ENCODE measurements around the gene ERBB4.

The ERBB4 gene

DNA sequence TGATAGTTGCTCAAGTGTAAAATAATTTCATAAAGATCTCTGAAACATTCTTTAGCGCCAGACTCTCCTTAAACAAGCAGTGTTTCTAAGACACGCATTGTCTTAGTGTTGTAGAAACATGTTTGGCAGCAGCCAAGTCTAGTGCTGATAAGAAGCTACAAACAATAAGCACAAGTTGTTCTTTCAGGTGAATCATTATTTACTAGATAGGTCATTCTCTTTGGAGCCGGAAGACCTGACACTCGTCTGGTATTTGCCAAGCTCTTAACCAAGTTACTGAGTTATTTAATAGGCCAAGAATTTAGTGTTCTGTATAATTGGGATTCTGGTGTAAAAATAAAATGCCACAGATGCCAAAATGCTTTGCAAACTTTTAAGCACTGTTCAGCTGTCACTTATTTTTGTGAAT, 1130.1 kb downstream of the ERBB4 start:
- no peak for DNase-seq (ENCODE audit: low spot score)
- Histone ChIP-seq H3K4me3 (no peak overlapping the region), H3K27ac (no peak overlapping the region)
- TF ChIP-seq, protein P1, sequence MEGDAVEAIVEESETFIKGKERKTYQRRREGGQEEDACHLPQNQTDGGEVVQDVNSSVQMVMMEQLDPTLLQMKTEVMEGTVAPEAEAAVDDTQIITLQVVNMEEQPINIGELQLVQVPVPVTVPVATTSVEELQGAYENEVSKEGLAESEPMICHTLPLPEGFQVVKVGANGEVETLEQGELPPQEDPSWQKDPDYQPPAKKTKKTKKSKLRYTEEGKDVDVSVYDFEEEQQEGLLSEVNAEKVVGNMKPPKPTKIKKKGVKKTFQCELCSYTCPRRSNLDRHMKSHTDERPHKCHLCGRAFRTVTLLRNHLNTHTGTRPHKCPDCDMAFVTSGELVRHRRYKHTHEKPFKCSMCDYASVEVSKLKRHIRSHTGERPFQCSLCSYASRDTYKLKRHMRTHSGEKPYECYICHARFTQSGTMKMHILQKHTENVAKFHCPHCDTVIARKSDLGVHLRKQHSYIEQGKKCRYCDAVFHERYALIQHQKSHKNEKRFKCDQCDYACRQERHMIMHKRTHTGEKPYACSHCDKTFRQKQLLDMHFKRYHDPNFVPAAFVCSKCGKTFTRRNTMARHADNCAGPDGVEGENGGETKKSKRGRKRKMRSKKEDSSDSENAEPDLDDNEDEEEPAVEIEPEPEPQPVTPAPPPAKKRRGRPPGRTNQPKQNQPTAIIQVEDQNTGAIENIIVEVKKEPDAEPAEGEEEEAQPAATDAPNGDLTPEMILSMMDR (IDR thresholded peaks at IDR 0.05) = no peak

DNA sequence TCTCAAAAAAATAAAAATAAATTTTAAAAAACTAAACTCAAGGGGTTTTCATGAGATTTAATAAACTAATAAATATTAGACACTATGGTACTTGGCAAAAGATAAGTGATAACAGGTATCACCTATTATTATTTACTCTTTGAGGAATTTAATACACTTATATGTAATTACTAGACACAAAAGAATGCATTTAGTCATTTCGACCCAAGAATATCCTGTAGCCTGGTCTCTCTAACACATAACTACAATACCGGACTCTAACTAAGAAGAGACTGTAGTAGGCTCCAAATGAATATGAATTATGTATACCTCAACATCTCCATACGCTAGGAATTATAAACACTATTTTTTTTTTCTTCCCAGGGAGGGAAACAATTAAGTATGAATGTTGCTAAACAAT, 1131.5 kb downstream of the ERBB4 start:
- H3K27ac ChIP-seq = no peak overlapping the region
- TF ChIP-seq, protein P1 (IDR thresholded peaks at IDR 0.05) = no peak
- no peak for DNase-seq (ENCODE audit: low spot score)
- H3K4me3 ChIP-seq = no peak overlapping the region

DNA sequence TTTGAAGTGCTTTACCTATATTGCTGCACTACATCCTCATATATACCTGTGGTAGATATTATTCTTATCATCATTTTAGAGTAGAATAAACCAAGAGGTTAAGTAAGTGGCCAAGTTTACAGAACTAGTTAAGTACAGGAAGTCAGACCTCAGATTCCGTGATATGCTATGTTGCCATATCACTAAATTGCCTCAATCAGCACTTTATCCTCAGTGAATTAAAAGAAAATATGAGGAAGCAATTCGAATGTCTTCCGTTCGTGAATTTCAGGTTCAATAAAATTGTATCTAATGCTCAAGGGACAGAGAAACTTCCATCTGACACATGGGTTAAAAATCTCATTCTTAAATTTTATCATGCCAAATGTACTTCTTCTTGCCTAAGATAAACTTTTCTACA, 1133.6 kb downstream of the ERBB4 start:
- TF ChIP-seq, protein P1 (IDR thresholded peaks at IDR 0.05) = no peak
- no peak overlapping the region for H3K27ac ChIP-seq
- no peak for DNase-seq (ENCODE audit: low spot score)

DNA sequence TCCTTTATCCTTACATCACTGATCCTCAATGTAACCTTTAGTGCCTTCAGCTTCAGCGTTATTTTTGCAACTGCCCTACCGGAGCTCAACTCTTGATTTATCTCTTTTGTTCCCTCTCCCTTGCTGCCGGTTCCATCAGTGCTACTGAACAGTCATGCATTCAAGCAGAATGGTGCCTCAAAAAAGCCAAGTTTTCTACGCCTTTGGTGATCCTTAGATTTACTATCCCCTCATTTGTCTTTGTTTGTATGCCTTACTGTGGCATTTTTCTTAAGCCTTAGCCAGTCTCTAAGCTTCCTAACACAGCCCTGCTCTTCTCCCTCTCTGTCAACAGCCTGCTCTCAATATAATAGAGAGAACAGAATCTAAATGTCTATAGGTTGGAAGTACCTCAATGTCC, 1134.5 kb downstream of the ERBB4 start:
- TF ChIP-seq, protein P1 (IDR thresholded peaks at IDR 0.05) = no peak
- Histone ChIP-seq H3K27ac (no peak overlapping the region), H3K4me3 (no peak overlapping the region)
- DNase-seq (ENCODE audit: low spot score) = no peak

More for the DNA sequence above, 1133.6 kb downstream of the ERBB4 start:
- H3K4me3 ChIP-seq = no peak overlapping the region

DNA sequence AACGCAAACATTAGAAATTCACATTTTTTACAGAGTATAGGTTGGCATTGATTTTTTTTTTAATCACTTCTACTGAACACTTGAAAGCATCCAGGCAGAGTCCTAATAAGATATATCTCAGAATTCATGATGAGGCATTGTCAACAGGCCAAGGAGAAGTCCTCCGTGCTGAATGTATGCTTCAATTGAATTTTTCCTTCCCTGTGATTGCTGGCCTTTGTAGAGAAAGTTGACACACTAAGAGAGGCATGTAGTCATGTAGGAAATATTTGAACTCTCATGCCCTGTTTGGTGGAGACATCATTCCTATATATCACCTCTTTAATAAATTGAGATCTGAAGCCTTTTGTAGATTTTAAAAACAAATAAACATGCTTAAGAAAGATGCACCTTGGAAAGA, 1137.3 kb downstream of the ERBB4 start:
- TF ChIP-seq, protein P1 (IDR thresholded peaks at IDR 0.05) = no peak
- Histone ChIP-seq H3K4me3 (no peak overlapping the region), H3K27ac (no peak overlapping the region)
- DNase-seq (ENCODE audit: low spot score) = no peak

DNA sequence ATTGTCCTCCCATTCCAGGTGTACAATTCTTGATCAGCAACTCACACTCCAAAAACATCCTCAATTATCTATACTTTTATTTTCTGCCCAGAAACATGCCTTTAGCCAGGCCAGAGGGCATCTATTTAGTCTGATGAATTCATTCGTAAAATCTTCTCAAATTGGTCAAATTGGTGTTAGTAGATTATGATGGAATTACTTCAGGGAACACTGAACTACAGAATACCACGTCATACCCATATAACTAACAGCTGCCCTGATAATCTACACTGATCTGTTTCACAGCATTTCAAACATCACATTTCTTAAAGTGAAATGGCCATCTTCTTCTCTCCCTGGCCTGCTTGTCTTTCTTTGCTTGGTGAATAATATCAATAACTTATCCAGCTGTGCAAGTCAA, 1140.8 kb downstream of the ERBB4 start:
- H3K4me3 ChIP-seq = no peak overlapping the region
- TF ChIP-seq, protein P1 (IDR thresholded peaks at IDR 0.05) = no peak
- DNase-seq (ENCODE audit: low spot score) = no peak
- no peak overlapping the region for H3K27ac ChIP-seq

DNA sequence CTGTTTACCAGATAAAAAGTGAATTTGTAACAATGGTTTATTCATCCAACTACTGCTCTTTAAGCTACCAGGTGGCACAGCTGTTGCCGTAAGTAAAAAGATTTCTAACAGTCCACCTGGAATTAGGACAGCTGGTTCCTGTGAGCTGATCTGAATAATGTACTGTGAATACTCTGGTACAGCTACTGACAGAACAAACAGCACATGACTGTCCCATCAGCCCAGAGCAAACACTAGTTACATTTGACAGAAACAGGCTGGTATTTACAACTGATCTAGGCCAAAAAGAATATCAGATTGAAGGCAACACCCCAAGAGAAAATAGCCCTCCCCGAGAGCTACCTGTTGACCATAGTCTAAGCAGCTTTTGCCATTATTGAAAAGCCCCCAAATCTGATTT, 1141.8 kb downstream of the ERBB4 start:
- H3K4me3 ChIP-seq = no peak overlapping the region
- no peak overlapping the region for H3K27ac ChIP-seq
- TF ChIP-seq, protein P1 (IDR thresholded peaks at IDR 0.05) = no peak
- no peak for DNase-seq (ENCODE audit: low spot score)
